ENCODE results near the gene ZNF19. TPM values are rescaled to one million over a fixed set of nuclear protein-coding genes. Genes with fewer than 3 reads are reported as not detected.

ZNF19 gene
- total RNA-seq, 1 experiment from 2014 or later: 11.1 TPM

DNA sequence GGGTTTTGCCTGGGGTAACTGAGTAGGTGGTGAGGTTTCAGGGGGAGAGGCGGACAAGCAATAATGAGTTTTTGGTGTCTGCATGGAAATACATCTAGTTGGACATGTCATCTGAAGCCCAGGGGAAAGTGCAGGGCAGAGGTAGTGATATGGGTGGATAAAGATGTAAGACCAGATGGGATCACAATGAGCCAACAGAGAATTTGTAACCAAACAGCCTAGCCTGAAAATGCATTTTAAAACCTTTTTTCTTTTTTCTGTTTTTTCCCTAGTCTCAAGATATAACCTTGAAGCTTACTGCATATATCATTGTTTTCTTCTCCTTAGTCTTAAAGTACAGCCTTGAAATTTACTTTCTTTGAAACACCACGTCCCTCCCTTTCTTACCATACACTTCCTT, 3.7 kb upstream of the ZNF19 start:
- H3K36me3 Mint-ChIP-seq (ENCODE audit: insufficient read depth, unreplicated experiment): no peaks in the 10 kb centered on the region
- no peak for TF ChIP-seq CTCF (IDR thresholded peaks at IDR 0.05; ENCODE audit: unreplicated experiment)
- H3K27me3 Mint-ChIP-seq (ENCODE audit: unreplicated experiment): no peaks in the 10 kb centered on the region
- no peaks in the 10 kb centered on the region for H3K4me1 Mint-ChIP-seq (ENCODE audit: low read depth, unreplicated experiment)
- no peaks in the 10 kb centered on the region for H3K9me3 Mint-ChIP-seq (ENCODE audit: low read depth, unreplicated experiment)
- no peak for DNase-seq
- H3K27ac Mint-ChIP-seq (ENCODE audit: unreplicated experiment): no peak overlapping the region
- BruUV-seq (replicated peaks): no TSS peak
- intact Hi-C loops (cut with micrococcal nuclease; ENCODE audit: unreplicated experiment): no loop called here
- CTCF ChIA-PET: no interaction called here
- H3K4me3 Mint-ChIP-seq (ENCODE audit: low read depth, unreplicated experiment): no peak overlapping the region

GRCh38 chr16:71491054-71491453, 1.9 kb upstream of the ZNF19 start:
- no peaks in the 10 kb centered on the region for H3K4me1 Mint-ChIP-seq (ENCODE audit: low read depth, unreplicated experiment)
- no peak overlapping the region for H3K4me3 Mint-ChIP-seq (ENCODE audit: low read depth, unreplicated experiment)
- TF ChIP-seq CTCF (IDR thresholded peaks at IDR 0.05; ENCODE audit: unreplicated experiment): no peak
- no peaks in the 10 kb centered on the region for H3K9me3 Mint-ChIP-seq (ENCODE audit: low read depth, unreplicated experiment)
- no peaks in the 10 kb centered on the region for H3K27me3 Mint-ChIP-seq (ENCODE audit: unreplicated experiment)
- no TSS peak for BruUV-seq (replicated peaks)
- H3K27ac Mint-ChIP-seq (ENCODE audit: unreplicated experiment): no peak overlapping the region
- no peaks in the 10 kb centered on the region for H3K36me3 Mint-ChIP-seq (ENCODE audit: insufficient read depth, unreplicated experiment)
- DNase-seq: no peak
- CTCF ChIA-PET: interaction anchor here (0.9 kb wide), 1 partner anchor 12 kb away, joined by 4 read pairs; no protein-coding TSS in a partner anchor
- intact Hi-C loops (cut with micrococcal nuclease; ENCODE audit: unreplicated experiment): no loop called here

GRCh38 chr16:71490361-71490760, 1.2 kb upstream of the ZNF19 start:
- Mint-ChIP-seq H3K9me3 (ENCODE audit: low read depth, unreplicated experiment) (no peaks in the 10 kb centered on the region), H3K36me3 (ENCODE audit: insufficient read depth, unreplicated experiment) (no peaks in the 10 kb centered on the region), H3K4me1 (ENCODE audit: low read depth, unreplicated experiment) (no peaks in the 10 kb centered on the region), H3K27ac (ENCODE audit: unreplicated experiment) (no peak overlapping the region), H3K4me3 (ENCODE audit: low read depth, unreplicated experiment) (no peak overlapping the region), H3K27me3 (ENCODE audit: unreplicated experiment) (no peaks in the 10 kb centered on the region)
- BruUV-seq (replicated peaks): no TSS peak
- DNase-seq: no peak
- TF ChIP-seq CTCF (IDR thresholded peaks at IDR 0.05; ENCODE audit: unreplicated experiment): no peak
- CTCF ChIA-PET: interaction anchor here (1.6 kb wide), 1 partner anchor 11 kb away, joined by 3 read pairs; no protein-coding TSS in a partner anchor
- intact Hi-C loops (cut with micrococcal nuclease; ENCODE audit: unreplicated experiment): no loop called here

DNA sequence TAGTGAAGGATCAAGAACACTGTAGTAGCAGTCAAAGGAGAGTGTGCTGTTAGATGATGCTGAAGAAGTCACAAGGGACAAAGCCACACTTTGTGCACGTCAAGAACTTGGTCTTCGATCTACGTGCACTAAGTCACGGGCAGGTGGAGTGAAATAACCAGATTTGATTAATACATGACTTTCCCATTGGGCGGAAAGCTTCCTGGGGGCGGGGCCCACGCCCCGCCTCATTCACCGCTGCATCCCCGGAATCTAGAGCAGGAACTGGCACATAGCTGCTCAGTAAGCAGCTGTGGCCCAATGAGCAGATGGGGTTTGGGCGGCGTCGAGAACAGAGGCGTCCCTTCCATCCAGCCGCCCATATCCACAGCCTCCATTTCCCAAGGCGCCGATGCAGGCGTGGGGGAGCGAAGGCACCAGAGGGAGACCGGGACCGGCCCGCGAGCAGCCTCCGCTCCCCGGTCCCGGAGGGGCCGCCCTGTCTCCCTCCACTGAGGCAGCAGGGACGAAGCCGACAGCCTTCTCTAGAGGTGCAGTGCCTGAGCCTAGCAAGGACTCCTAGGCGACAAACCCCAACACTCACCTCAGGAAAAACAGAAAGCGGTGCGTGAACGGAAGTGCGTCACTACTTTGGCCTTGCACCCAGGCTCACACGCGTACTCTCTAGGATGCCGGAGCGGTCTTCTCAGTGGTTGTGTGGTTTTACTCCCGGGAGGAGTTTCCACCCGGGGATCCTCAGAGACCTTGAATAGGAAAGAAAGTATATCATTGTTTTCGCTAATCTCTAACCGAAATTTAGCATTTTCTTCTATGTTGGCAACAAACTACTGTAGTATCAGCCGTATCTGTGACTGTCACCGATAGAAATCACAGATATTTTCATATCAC, 4.9 kb downstream of the ZNF19 start:
- H3K4me3 Mint-ChIP-seq (ENCODE audit: low read depth, unreplicated experiment): peak overlapping the region; percentile 81
- peak; percentile 86 for DNase-seq
- H3K4me1 Mint-ChIP-seq (ENCODE audit: low read depth, unreplicated experiment): peaks cover 11% of the 10 kb centered on the region
- H3K27me3 Mint-ChIP-seq (ENCODE audit: unreplicated experiment): no peaks in the 10 kb centered on the region
- BruUV-seq (replicated peaks): TSS peak; percentile 96
- H3K36me3 Mint-ChIP-seq (ENCODE audit: insufficient read depth, unreplicated experiment): peaks cover 12% of the 10 kb centered on the region
- H3K9me3 Mint-ChIP-seq (ENCODE audit: low read depth, unreplicated experiment): no peaks in the 10 kb centered on the region
- H3K27ac Mint-ChIP-seq (ENCODE audit: unreplicated experiment): peak overlapping the region; percentile 56
- intact Hi-C loops (cut with micrococcal nuclease; ENCODE audit: unreplicated experiment): loop anchor here (1.0 to 5.0 kb wide), 3 partner anchors 22 to 123 kb away; partner anchors contain the start of gene ZNF23
- CTCF ChIA-PET: interaction anchor here (0.8 to 1.7 kb wide), 5 partner anchors 16 to 55 kb away, joined by 3 to 8 read pairs (median 5); partner anchors contain the start of gene ZNF23
- TF ChIP-seq CTCF (IDR thresholded peaks at IDR 0.05; ENCODE audit: unreplicated experiment): no peak

Measured in Calu3 (cell line).